SK-N-SH treated with all-trans-retinoic acid at 6 μM for 48 hours (cell line): Measurements from ENCODE around the gene COL4A1.
A peak's percentile ranks its signal among the peaks of the same experiment; 100 is the strongest.

Source experiments
- ATAC-seq: fragments of 200-7000 bp; cut with Tn5 transposase; 3 replicates; pipeline ENCODE4 v1.9.1; 2020; ENCODE audit warnings: mild to moderate bottlenecking, moderate library complexity
- ARNTL ChIP-seq: fragments of 450-650 bp; formaldehyde crosslinking; IDR thresholded peaks from 2 replicates; pipeline ENCODE4 v1.5.0; 2020; ENCODE audit warnings: low read depth, mild to moderate bottlenecking, moderate library complexity, borderline replicate concordance
- BACH2 ChIP-seq: fragments of 250-450 bp; sonication (Bioruptor Pico); IDR thresholded peaks from 2 replicates; pipeline ENCODE4 v1.9.0; 2021; ENCODE audit warnings: mild to moderate bottlenecking, borderline replicate concordance
- CSDC2 ChIP-seq: fragments of 250-450 bp; sonication (Bioruptor Pico); IDR thresholded peaks from 2 replicates; pipeline ENCODE4 v1.5.0; 2020; ENCODE audit warnings: mild to moderate bottlenecking, moderate library complexity
- ESRRG ChIP-seq: fragments of 250-450 bp; sonication (Bioruptor Pico); IDR thresholded peaks from 2 replicates; pipeline ENCODE4 v1.6.1; 2021; ENCODE audit warnings: mild to moderate bottlenecking
- GLIS3 ChIP-seq: fragments of 250-450 bp; sonication (Bioruptor Pico); IDR thresholded peaks from 2 replicates; pipeline ENCODE4 v1.5.0; 2020; ENCODE audit warnings: mild to moderate bottlenecking, moderate library complexity
- ISL1 ChIP-seq: fragments of 250-450 bp; sonication (Bioruptor Pico); IDR thresholded peaks from 2 replicates; pipeline ENCODE4 v2.1.2; 2022; ENCODE audit warnings: mild to moderate bottlenecking, moderate library complexity
- OSR1 ChIP-seq: fragments of 250-450 bp; sonication (Bioruptor Pico); IDR thresholded peaks from 2 replicates; pipeline ENCODE4 v1.8.0; 2022; ENCODE audit warnings: moderate library complexity, mild to moderate bottlenecking, inconsistent platforms
- PPARA ChIP-seq: fragments of 250-450 bp; sonication (Bioruptor Pico); IDR thresholded peaks from 2 replicates; pipeline ENCODE4 v1.5.0; 2020; ENCODE audit warnings: mild to moderate bottlenecking, borderline replicate concordance
- RARB ChIP-seq: fragments of 250-450 bp; sonication (Bioruptor Pico); IDR thresholded peaks from 2 replicates; pipeline ENCODE4 v1.8.0; 2021; ENCODE audit warnings: mild to moderate bottlenecking, moderate library complexity
- SNAI2 ChIP-seq: fragments of 250-450 bp; sonication (Bioruptor Pico); IDR thresholded peaks from 2 replicates; pipeline ENCODE4 v1.5.0; 2020; ENCODE audit warnings: mild to moderate bottlenecking, moderate library complexity
- TCF4 ChIP-seq: fragments of 250-450 bp; sonication (Bioruptor Pico); IDR thresholded peaks from 2 replicates; pipeline ENCODE4 v1.8.0; 2021; ENCODE audit warnings: mild to moderate bottlenecking, moderate library complexity, borderline replicate concordance
- TOX ChIP-seq: fragments of 250-450 bp; sonication (Bioruptor Pico); IDR thresholded peaks from 2 replicates; pipeline ENCODE4 v1.8.0; 2021; ENCODE audit warnings: mild to moderate bottlenecking, moderate library complexity, borderline replicate concordance
- ZC3H10 ChIP-seq: fragments of 250-450 bp; sonication (Bioruptor Pico); IDR thresholded peaks from 2 replicates; pipeline ENCODE4 v1.5.1; 2021; ENCODE audit warnings: mild to moderate bottlenecking, moderate library complexity
- ZFP3 ChIP-seq: fragments of 250-450 bp; sonication (Bioruptor Pico); IDR thresholded peaks from 2 replicates; pipeline ENCODE4 v1.5.0; 2020; ENCODE audit warnings: mild to moderate bottlenecking, moderate library complexity
- ZFP30 ChIP-seq: fragments of 450-650 bp; formaldehyde crosslinking; IDR thresholded peaks from 2 replicates; pipeline ENCODE4 v1.5.0; 2022; ENCODE audit warnings: mild to moderate bottlenecking, moderate library complexity
- ZNF565 ChIP-seq: fragments of 450-650 bp; formaldehyde crosslinking; conservative IDR thresholded peaks from 2 replicates; pipeline ENCODE4 v1.5.0; 2020; ENCODE audit warnings: low read depth, mild to moderate bottlenecking, moderate library complexity
- ZNF8 ChIP-seq: fragments of 450-650 bp; formaldehyde crosslinking; IDR thresholded peaks from 2 replicates; pipeline ENCODE4 v1.5.0; 2020; ENCODE audit warnings: mild to moderate bottlenecking, moderate library complexity
- TF ChIP-seq, protein P1 (sequence below): fragments of 250-450 bp; sonication (Bioruptor Pico); IDR thresholded peaks from 2 replicates; pipeline ENCODE4 v1.8.0; 2021; ENCODE audit warnings: low read depth, mild to moderate bottlenecking, moderate library complexity, borderline replicate concordance
- TF ChIP-seq, protein P2 (sequence below): fragments of 250-450 bp; sonication (Bioruptor Pico); IDR thresholded peaks from 2 replicates; pipeline ENCODE4 v1.5.1; 2021; ENCODE audit warnings: mild to moderate bottlenecking, moderate library complexity
- TF ChIP-seq, protein P3 (sequence below): fragments of 250-450 bp; sonication (Bioruptor Pico); IDR thresholded peaks from 2 replicates; pipeline ENCODE4 v1.5.1; 2020; ENCODE audit warnings: low read depth, mild to moderate bottlenecking, moderate library complexity
- TF ChIP-seq, protein P4 (sequence below): fragments of 250-450 bp; sonication (Bioruptor Pico); IDR thresholded peaks from 2 replicates; pipeline ENCODE4 v1.8.0; 2020; ENCODE audit warnings: mild to moderate bottlenecking, moderate library complexity, borderline replicate concordance
- TF ChIP-seq, protein P5 (sequence below): fragments of 250-450 bp; sonication (Bioruptor Pico); IDR thresholded peaks from 2 replicates; pipeline ENCODE4 v1.5.0; 2020; ENCODE audit warnings: mild to moderate bottlenecking, moderate library complexity

The COL4A1 gene

DNA sequence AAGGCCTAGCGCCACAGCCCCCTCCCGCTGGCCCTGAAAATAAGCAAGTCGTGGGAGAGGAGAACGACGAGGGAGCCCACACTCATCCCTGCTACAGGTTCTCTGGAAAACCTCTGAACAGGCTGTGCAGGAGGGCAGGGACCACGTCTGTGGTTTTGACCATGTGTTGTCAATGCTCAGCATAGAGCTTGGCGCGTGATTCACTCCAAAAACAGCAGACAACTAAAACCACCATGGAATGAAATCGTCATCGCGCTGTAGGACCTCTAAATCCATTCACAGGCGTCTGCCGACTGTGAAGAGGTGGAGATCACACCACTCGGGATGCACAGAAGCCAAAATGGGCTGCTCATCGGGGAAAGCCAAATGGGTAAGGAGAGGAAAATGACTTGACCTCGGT, 121.3 kb downstream of the COL4A1 start:
- ATAC-seq = no peak
- TF ChIP-seq, protein P1, sequence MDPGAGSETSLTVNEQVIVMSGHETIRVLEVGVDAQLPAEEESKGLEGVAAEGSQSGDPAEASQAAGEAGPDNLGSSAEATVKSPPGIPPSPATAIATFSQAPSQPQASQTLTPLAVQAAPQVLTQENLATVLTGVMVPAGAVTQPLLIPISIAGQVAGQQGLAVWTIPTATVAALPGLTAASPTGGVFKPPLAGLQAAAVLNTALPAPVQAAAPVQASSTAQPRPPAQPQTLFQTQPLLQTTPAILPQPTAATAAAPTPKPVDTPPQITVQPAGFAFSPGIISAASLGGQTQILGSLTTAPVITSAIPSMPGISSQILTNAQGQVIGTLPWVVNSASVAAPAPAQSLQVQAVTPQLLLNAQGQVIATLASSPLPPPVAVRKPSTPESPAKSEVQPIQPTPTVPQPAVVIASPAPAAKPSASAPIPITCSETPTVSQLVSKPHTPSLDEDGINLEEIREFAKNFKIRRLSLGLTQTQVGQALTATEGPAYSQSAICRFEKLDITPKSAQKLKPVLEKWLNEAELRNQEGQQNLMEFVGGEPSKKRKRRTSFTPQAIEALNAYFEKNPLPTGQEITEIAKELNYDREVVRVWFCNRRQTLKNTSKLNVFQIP = no peak
- TF ChIP-seq BACH2 (no peak), ZC3H10 (CRISPR knock-in tag) (no peak), ARNTL (CRISPR knock-in tag) (no peak), TOX (CRISPR knock-in tag) (no peak), GLIS3 (CRISPR knock-in tag) (no peak), ZFP30 (CRISPR knock-in tag) (no peak)

DNA sequence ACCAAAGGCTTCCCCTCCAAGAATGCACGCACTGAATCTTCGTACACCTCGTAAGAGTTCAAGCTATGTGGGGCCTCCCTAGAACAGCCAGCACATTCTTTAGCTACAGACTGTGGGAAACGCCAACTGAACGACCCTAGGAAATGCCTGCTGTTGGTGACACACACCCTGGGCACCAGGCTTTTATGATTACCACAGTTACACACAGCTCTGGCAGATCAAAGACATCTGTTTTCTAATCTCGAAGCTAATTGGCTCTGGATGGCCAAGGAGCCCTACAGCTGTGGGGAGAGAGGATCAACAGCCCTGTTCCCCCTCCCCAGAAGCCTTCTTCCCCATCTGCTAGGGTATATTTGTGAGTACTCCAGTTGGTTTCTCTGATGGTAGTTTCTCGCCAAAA, 123.0 kb downstream of the COL4A1 start:
- peak; percentile 15; the same call in 1 of the 2 replicates for TF ChIP-seq TCF4 (CRISPR knock-in tag)
- TF ChIP-seq ISL1 (CRISPR knock-in tag) = no peak
- no peak for ATAC-seq

DNA sequence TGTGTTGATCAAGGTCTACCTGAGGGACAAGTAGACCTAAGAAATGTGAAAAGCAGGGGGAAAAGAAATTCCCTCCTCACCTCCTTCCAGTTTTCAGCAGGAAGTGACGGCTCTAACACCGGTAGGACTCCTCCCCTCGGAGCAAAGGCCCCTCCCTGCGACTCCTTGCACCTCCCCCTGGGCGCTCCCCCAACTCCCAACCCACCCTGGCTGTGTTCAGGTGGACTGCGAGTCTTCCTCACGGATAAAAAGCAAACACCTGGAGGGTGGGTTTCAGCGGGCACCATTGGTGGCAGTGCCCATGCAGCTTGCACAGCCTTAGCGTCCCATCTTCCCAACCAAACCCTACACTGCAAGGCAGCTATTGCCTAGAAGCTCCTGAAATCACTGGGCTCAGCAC, 124.5 kb downstream of the COL4A1 start:
- no peak for ATAC-seq
- TF ChIP-seq, protein P2, sequence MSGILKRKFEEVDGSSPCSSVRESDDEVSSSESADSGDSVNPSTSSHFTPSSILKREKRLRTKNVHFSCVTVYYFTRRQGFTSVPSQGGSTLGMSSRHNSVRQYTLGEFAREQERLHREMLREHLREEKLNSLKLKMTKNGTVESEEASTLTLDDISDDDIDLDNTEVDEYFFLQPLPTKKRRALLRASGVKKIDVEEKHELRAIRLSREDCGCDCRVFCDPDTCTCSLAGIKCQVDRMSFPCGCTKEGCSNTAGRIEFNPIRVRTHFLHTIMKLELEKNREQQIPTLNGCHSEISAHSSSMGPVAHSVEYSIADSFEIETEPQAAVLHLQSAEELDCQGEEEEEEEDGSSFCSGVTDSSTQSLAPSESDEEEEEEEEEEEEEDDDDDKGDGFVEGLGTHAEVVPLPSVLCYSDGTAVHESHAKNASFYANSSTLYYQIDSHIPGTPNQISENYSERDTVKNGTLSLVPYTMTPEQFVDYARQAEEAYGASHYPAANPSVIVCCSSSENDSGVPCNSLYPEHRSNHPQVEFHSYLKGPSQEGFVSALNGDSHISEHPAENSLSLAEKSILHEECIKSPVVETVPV (CRISPR knock-in tag) = no peak
- TF ChIP-seq OSR1 = no peak
- TF ChIP-seq, protein P1 = no peak
- no peak for TF ChIP-seq TOX (CRISPR knock-in tag)
- TF ChIP-seq, protein P3, sequence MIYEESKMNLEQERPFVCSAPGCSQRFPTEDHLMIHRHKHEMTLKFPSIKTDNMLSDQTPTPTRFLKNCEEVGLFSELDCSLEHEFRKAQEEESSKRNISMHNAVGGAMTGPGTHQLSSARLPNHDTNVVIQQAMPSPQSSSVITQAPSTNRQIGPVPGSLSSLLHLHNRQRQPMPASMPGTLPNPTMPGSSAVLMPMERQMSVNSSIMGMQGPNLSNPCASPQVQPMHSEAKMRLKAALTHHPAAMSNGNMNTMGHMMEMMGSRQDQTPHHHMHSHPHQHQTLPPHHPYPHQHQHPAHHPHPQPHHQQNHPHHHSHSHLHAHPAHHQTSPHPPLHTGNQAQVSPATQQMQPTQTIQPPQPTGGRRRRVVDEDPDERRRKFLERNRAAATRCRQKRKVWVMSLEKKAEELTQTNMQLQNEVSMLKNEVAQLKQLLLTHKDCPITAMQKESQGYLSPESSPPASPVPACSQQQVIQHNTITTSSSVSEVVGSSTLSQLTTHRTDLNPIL (CRISPR knock-in tag) = no peak
- no peak for TF ChIP-seq ESRRG (CRISPR knock-in tag)
- TF ChIP-seq PPARA (CRISPR knock-in tag) = no peak
- no peak for TF ChIP-seq ZNF565 (CRISPR knock-in tag)
- no peak for TF ChIP-seq ZFP30 (CRISPR knock-in tag)
- TF ChIP-seq TCF4 (CRISPR knock-in tag) = no peak
- TF ChIP-seq ZNF8 (CRISPR knock-in tag) = no peak
- TF ChIP-seq BACH2 = no peak
- no peak for TF ChIP-seq RARB
- TF ChIP-seq GLIS3 (CRISPR knock-in tag) = no peak
- TF ChIP-seq, protein P4, sequence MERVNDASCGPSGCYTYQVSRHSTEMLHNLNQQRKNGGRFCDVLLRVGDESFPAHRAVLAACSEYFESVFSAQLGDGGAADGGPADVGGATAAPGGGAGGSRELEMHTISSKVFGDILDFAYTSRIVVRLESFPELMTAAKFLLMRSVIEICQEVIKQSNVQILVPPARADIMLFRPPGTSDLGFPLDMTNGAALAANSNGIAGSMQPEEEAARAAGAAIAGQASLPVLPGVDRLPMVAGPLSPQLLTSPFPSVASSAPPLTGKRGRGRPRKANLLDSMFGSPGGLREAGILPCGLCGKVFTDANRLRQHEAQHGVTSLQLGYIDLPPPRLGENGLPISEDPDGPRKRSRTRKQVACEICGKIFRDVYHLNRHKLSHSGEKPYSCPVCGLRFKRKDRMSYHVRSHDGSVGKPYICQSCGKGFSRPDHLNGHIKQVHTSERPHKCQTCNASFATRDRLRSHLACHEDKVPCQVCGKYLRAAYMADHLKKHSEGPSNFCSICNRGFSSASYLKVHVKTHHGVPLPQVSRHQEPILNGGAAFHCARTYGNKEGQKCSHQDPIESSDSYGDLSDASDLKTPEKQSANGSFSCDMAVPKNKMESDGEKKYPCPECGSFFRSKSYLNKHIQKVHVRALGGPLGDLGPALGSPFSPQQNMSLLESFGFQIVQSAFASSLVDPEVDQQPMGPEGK (CRISPR knock-in tag) = no peak
- TF ChIP-seq ARNTL (CRISPR knock-in tag) = no peak
- TF ChIP-seq ZC3H10 (CRISPR knock-in tag) = no peak
- no peak for TF ChIP-seq ISL1 (CRISPR knock-in tag)
- TF ChIP-seq CSDC2 (CRISPR knock-in tag) = no peak

DNA sequence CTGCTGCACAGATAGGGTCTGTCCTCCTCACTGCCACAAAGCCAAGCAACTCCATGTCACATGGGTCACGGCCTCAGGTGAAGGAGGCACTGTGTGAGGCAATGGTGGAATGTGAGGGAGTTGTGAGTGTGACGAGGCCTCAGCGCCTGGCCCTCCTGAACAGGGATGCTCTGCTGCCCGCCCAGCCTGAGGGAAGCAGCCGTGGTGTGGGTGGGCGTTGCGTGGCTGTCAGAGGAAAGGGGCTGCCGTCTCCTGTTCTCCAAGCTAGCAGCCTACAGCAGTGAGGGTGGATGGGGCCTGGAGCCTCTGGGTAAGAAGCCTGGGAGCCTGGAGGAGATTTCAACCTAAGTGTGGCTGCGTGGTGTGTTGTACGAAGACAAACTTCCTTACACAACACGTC, 125.0 kb downstream of the COL4A1 start:
- TF ChIP-seq SNAI2 (CRISPR knock-in tag) (no peak), RARB (no peak), ZNF565 (CRISPR knock-in tag) (no peak), ZNF8 (CRISPR knock-in tag) (no peak), ISL1 (CRISPR knock-in tag) (no peak), ZFP3 (CRISPR knock-in tag) (no peak), PPARA (CRISPR knock-in tag) (no peak)
- TF ChIP-seq, protein P5, sequence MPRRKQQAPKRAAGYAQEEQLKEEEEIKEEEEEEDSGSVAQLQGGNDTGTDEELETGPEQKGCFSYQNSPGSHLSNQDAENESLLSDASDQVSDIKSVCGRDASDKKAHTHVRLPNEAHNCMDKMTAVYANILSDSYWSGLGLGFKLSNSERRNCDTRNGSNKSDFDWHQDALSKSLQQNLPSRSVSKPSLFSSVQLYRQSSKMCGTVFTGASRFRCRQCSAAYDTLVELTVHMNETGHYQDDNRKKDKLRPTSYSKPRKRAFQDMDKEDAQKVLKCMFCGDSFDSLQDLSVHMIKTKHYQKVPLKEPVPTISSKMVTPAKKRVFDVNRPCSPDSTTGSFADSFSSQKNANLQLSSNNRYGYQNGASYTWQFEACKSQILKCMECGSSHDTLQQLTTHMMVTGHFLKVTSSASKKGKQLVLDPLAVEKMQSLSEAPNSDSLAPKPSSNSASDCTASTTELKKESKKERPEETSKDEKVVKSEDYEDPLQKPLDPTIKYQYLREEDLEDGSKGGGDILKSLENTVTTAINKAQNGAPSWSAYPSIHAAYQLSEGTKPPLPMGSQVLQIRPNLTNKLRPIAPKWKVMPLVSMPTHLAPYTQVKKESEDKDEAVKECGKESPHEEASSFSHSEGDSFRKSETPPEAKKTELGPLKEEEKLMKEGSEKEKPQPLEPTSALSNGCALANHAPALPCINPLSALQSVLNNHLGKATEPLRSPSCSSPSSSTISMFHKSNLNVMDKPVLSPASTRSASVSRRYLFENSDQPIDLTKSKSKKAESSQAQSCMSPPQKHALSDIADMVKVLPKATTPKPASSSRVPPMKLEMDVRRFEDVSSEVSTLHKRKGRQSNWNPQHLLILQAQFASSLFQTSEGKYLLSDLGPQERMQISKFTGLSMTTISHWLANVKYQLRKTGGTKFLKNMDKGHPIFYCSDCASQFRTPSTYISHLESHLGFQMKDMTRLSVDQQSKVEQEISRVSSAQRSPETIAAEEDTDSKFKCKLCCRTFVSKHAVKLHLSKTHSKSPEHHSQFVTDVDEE = no peak
- TF ChIP-seq, protein P4 (CRISPR knock-in tag) = no peak
- TF ChIP-seq, all 23 proteins: peak for 0

More for the DNA sequence above, 125.0 kb downstream of the COL4A1 start:
- ATAC-seq = no peak
